ENCODE measurements around the gene S100A5.
"Not testable (repeated sequence)": the region's sequence is repeated elsewhere in the genome, so short reads cannot be mapped to it uniquely, and the experiment has no call there.

The S100A5 gene

GRCh38 chr1:153566414-153567371, 26.0 kb upstream of the S100A5 start:
- DNase-seq (ENCODE audit: low spot score), result peak; percentile 65

- DNase-seq (ENCODE audit: low spot score), result no peak
Measured at GRCh38 chr1:153565529-153566374, 25.0 kb upstream of the S100A5 start, which contains the start of gene S100A2. Gene S100A2 (minus strand): TSS chr1:153565844. CDS start chr1:153563877, 1,967 bp downstream.

- no peak for DNase-seq (ENCODE audit: low spot score)
Measured at GRCh38 chr1:153563991-153564390, 23.3 kb upstream of the S100A5 start.

GRCh38 chr1:153563483-153563901, 22.8 kb upstream of the S100A5 start:
- no peak for DNase-seq (ENCODE audit: low spot score)

GRCh38 chr1:153562021-153562420, 21.3 kb upstream of the S100A5 start:
- DNase-seq (ENCODE audit: low spot score), result not testable (repeated sequence)

GRCh38 chr1:153561466-153561985, 20.8 kb upstream of the S100A5 start:
- DNase-seq (ENCODE audit: low spot score), result no peak

GRCh38 chr1:153560771-153561465, 20.2 kb upstream of the S100A5 start:
- DNase-seq (ENCODE audit: low spot score), result no peak

GRCh38 chr1:153560241-153560640, 19.5 kb upstream of the S100A5 start:
- DNase-seq (ENCODE audit: low spot score), result no peak

GRCh38 chr1:153557877-153558276, 17.1 kb upstream of the S100A5 start:
- DNase-seq (ENCODE audit: low spot score), result no peak

- no peak for DNase-seq (ENCODE audit: low spot score)
Measured at GRCh38 chr1:153556348-153556747, 15.6 kb upstream of the S100A5 start.

- no peak for DNase-seq (ENCODE audit: low spot score)
Measured at GRCh38 chr1:153553830-153554541, 13.3 kb upstream of the S100A5 start.

- DNase-seq (ENCODE audit: low spot score), result no peak
Measured at GRCh38 chr1:153553096-153553495, 12.4 kb upstream of the S100A5 start.

GRCh38 chr1:153552335-153552734, 11.6 kb upstream of the S100A5 start:
- DNase-seq (ENCODE audit: low spot score), result no peak

- no peak for DNase-seq (ENCODE audit: low spot score)
Measured at GRCh38 chr1:153550827-153551500, 10.2 kb upstream of the S100A5 start.

GRCh38 chr1:153550398-153550758, 9.6 kb upstream of the S100A5 start:
- no peak for DNase-seq (ENCODE audit: low spot score)

- no peak for DNase-seq (ENCODE audit: low spot score)
Measured at GRCh38 chr1:153549741-153550397, 9.1 kb upstream of the S100A5 start.

GRCh38 chr1:153548722-153549688, 8.3 kb upstream of the S100A5 start, which contains the start of gene S100A3:
Gene S100A3 (minus strand): TSS chr1:153549258. CDS start chr1:153548485, 773 bp downstream.
- DNase-seq (ENCODE audit: low spot score), result no peak
